Stomach (tissue), 9 donors: ENCODE data around the gene PWWP2A. TPM values are rescaled to one million over a fixed set of nuclear protein-coding genes. Genes with fewer than 3 reads are reported as not detected.

Experiments
- DNase-seq, 2 donors: peaks; one replicate each; pipeline versions ENCODE4 v3.0.0 to v3.0.0-alpha.2; 2013 to 2019
- H3K27ac ChIP-seq, 5 donors: fragments of 200-600 bp in 4 of 5; sonication (generic) in 4 of 5; one replicate each; pipeline ENCODE4 v1.5.1; 2013 to 2019; ENCODE audit warnings: mild to moderate bottlenecking in 1 of 5, moderate library complexity in 1 of 5
- H3K27me3 ChIP-seq, 3 donors: fragments of 200-600 bp; sonication (generic); one replicate each; pipeline ENCODE4 v1.5.1; 2017 to 2019; ENCODE audit warnings: mixed run types in 1 of 3
- H3K36me3 ChIP-seq, 4 donors: fragments of 200-600 bp; sonication (generic); 1 replicate in 3 of 4; 2 replicates in 1 of 4; pipeline ENCODE4 v1.5.1; 2016 to 2019
- H3K4me1 ChIP-seq, 4 donors: fragments of 200-600 bp; sonication (generic); one replicate each; pipeline ENCODE4 v1.5.1; 2016 to 2019
- H3K4me3 ChIP-seq, 4 donors: fragments of 200-600 bp; sonication (generic) in 3 of 4; one replicate each; pipeline ENCODE4 v1.5.1; 2016 to 2019; ENCODE audit warnings: mild to moderate bottlenecking in 1 of 4
- H3K9me3 ChIP-seq, 4 donors: fragments of 200-600 bp; sonication (generic); one replicate each; pipeline ENCODE4 v1.5.1; 2016 to 2019
- EP300 ChIP-seq: sonication (generic); formaldehyde crosslinking; IDR thresholded peaks from one replicate; pipeline ENCODE4 v1.6.1; 2017; ENCODE audit warnings: antibody characterized with exemption
- POLR2A ChIP-seq, 4 donors: fragments of 450-650 bp; IDR thresholded peaks; one replicate each; pipeline ENCODE4 v1.6.1; 2016; ENCODE audit warnings: antibody characterized with exemption in 4 of 4, control low read depth in 2 of 4, mild to moderate bottlenecking in 1 of 4, moderate library complexity in 1 of 4
- POLR2AphosphoS5 ChIP-seq, 3 donors: sonication (generic); formaldehyde crosslinking; IDR thresholded peaks; one replicate each; pipeline ENCODE4 v1.6.1; 2016; ENCODE audit warnings: antibody characterized with exemption in 3 of 3
- WGBS, 5 donors: extraction: QIAGEN DNeasy Blood & Tissue Kit in 3 of 5; methylation state at CpG; one replicate each; pipeline versions ENCODE4 v1.1.5 to v1.1.7; 2013 to 2018; 5-methylcytosine and 5-hydroxymethylcytosine counted together
- intact Hi-C: fragments of 100-400 bp; cut with DNase I; formaldehyde crosslinking; loops from one replicate; pipeline ENCODE4 v1.15.1; 2023; ENCODE audit warnings: low total_unique reads
- polyA plus RNA-seq, 3 donors: library from polyadenylated mRNA; stranded (reverse); fragments of 200-250 nt; gene quantifications; one replicate each; pipeline ENCODE4 v1.2.3, GENCODE V29; 2013
- total RNA-seq, 5 donors: library from RNA; depleted of rRNA; stranded (reverse); fragments of >200 nt; gene quantifications; one replicate each; pipeline versions ENCODE4 v1.1.0 to v1.2.3, GENCODE V29; 2014 to 2016
- TF ChIP-seq, protein P1 (sequence below), 7 experiments: fragments of 450-650 bp in 4 of 7; fragments of 200-600 bp in 3 of 7; sonication (generic) in 3 of 7; IDR thresholded peaks; one replicate each; pipeline ENCODE4 v1.5.1; 2016 to 2019; ENCODE audit warnings: antibody characterized with exemption in 7 of 7, control low read depth in 2 of 7, mild to moderate bottlenecking in 1 of 7
- donor health status: healthy with polysubstance abuse.
- donor health status: Bipolar disorder and iron deficiency.
- donor health status: healthy.

The PWWP2A gene
- total and polyA plus RNA-seq, 8 donors: 6.7 to 200 (median 28.1) TPM

DNA sequence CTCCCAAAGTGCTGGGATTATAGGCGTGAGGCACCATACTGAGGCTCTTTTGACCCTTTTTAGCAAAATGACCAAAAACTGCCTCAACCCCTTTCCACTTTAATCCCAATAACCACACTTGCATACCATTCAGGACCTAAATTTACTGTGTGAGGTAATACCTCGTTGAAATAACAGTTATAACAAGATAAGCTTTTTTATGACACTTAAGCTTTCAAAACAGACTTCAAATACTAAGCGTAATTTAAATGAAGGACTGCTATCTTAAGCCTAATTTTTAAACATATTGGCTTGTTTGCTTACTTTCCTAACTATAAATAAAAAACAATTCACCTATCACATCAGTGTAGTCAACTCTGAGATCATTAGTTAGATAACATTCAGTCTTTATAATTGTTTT, 37.8 kb downstream of the PWWP2A start:
- no peak overlapping the region for H3K4me3 ChIP-seq
- 67 to 72% (median 69%) methylated on average over 3 of the region's 3 CpGs for WGBS, 5 donors
- no peak for DNase-seq
- H3K4me1 ChIP-seq: peaks cover 0 to 25% (median 7%) of the 10 kb centered on the region in 4 donors
- H3K9me3 ChIP-seq: no peaks in the 10 kb centered on the region
- intact Hi-C loops: no loop called here
- H3K27me3 ChIP-seq: no peaks in the 10 kb centered on the region
- H3K27ac ChIP-seq: no peak overlapping the region
- TF ChIP-seq POLR2AphosphoS5 (IDR thresholded peaks at IDR 0.05): no peak
- TF ChIP-seq EP300: no peak
- TF ChIP-seq, protein P1, sequence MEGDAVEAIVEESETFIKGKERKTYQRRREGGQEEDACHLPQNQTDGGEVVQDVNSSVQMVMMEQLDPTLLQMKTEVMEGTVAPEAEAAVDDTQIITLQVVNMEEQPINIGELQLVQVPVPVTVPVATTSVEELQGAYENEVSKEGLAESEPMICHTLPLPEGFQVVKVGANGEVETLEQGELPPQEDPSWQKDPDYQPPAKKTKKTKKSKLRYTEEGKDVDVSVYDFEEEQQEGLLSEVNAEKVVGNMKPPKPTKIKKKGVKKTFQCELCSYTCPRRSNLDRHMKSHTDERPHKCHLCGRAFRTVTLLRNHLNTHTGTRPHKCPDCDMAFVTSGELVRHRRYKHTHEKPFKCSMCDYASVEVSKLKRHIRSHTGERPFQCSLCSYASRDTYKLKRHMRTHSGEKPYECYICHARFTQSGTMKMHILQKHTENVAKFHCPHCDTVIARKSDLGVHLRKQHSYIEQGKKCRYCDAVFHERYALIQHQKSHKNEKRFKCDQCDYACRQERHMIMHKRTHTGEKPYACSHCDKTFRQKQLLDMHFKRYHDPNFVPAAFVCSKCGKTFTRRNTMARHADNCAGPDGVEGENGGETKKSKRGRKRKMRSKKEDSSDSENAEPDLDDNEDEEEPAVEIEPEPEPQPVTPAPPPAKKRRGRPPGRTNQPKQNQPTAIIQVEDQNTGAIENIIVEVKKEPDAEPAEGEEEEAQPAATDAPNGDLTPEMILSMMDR (IDR thresholded peaks at IDR 0.05): no peak
- TF ChIP-seq POLR2A (IDR thresholded peaks at IDR 0.05): no peak
- peaks cover 0 to 27% (median 22%) of the 10 kb centered on the region in 4 donors for H3K36me3 ChIP-seq

DNA sequence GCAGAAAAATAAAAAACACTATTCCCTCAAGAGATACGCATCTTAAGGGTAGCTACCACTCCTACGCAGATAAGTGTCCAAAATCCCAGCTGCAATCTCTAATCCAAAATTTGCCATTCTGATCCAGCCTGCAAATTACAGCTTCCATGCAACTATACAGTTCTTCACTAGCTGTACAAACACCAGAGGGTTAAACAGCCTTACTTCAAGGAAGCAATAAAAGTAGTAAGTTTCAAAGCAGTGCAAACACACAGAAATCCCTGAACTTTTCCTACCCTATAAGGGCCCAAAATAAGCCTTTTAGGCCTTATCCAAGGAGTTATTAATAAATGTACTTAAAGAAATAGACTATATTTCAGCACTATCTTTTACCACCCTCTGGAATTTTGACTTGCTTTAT, 39.5 kb downstream of the PWWP2A start:
- no peak overlapping the region for H3K27ac ChIP-seq
- peaks cover 0 to 25% (median 7%) of the 10 kb centered on the region in 4 donors for H3K4me1 ChIP-seq
- no peaks in the 10 kb centered on the region for H3K27me3 ChIP-seq
- peaks cover 0 to 34% (median 30%) of the 10 kb centered on the region in 4 donors for H3K36me3 ChIP-seq
- TF ChIP-seq, protein P1 (IDR thresholded peaks at IDR 0.05): no peak
- TF ChIP-seq POLR2AphosphoS5 (IDR thresholded peaks at IDR 0.05) (no peak), POLR2A (IDR thresholded peaks at IDR 0.05) (no peak)
- H3K9me3 ChIP-seq: no peaks in the 10 kb centered on the region
- intact Hi-C loops: no loop called here
- WGBS, 5 donors: 88 to 97% (median 91%) methylated on average over 2 of the region's 2 CpGs
- H3K4me3 ChIP-seq: no peak overlapping the region
- no peak for DNase-seq

DNA sequence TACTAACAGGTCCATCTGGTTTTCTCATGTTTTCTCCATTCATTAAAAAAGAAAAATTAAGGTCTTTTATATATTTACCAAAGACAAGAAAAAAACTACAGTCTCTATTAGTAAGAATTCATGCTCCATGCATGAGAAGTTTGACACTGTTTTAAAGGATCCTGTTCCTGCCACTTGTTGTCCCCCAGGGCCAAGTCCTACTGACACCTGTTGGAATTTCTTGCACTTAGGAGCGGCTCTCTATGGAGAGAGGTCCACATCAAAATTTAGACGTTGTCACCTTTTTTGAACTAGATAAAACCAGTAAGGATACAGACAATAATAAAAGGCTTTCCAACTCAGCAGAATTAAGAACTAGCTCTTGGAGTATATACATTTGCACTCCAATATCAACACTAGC, 42.3 kb downstream of the PWWP2A start:
- Histone ChIP-seq H3K4me1 (peaks cover 0 to 15% (median 0%) of the 10 kb centered on the region in 4 donors), H3K36me3 (peaks cover 0 to 42% (median 38%) of the 10 kb centered on the region in 4 donors), H3K4me3 (no peak overlapping the region), H3K27me3 (no peaks in the 10 kb centered on the region), H3K27ac (no peak overlapping the region), H3K9me3 (no peaks in the 10 kb centered on the region)
- DNase-seq: no peak
- intact Hi-C loops: no loop called here
- WGBS, 5 donors: 66 to 85% (median 73%) methylated on average over 2 of the region's 2 CpGs
- no peak for TF ChIP-seq POLR2AphosphoS5 (IDR thresholded peaks at IDR 0.05)
- TF ChIP-seq, protein P1 (IDR thresholded peaks at IDR 0.05): no peak
- no peak for TF ChIP-seq EP300
- no peak for TF ChIP-seq POLR2A (IDR thresholded peaks at IDR 0.05)

DNA sequence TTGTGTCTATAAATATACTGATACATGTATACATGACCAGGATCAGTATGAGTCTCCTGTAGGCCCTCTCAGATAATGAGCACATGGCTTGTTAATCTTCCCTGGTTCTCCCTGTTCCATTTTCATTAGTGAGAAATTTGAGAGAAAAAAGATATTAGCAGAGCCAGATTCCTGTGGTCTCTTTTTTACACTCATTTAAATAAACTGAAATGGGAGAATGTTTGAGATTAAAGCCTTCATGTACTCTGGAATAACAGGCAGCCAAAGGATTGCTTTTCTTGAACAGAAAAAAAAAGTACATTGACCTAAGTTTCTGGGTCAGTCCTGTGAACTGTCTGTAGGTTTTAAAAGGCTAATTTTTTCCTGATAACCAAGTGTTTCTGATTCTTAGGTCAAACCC, 44.2 kb downstream of the PWWP2A start:
- Histone ChIP-seq H3K4me3 (no peak overlapping the region), H3K36me3 (peaks cover 0 to 49% (median 38%) of the 10 kb centered on the region in 4 donors), H3K27ac (no peak overlapping the region), H3K4me1 (peaks cover 0 to 23% (median 2%) of the 10 kb centered on the region in 4 donors), H3K9me3 (no peaks in the 10 kb centered on the region), H3K27me3 (no peaks in the 10 kb centered on the region)
- DNase-seq: no peak
- no peak for TF ChIP-seq POLR2AphosphoS5 (IDR thresholded peaks at IDR 0.05)
- TF ChIP-seq POLR2A (IDR thresholded peaks at IDR 0.05): no peak
- TF ChIP-seq EP300: no peak
- TF ChIP-seq, protein P1 (IDR thresholded peaks at IDR 0.05): no peak
- intact Hi-C loops: no loop called here
